ENCODE measurements around the gene FEN1. TPM values are rescaled to one million over a fixed set of nuclear protein-coding genes. Genes with fewer than 3 reads are reported as not detected.

FEN1 gene
- polyA plus RNA-seq, 3 donors, result 3.5 to 6.4 (median 4.3) TPM

- TF ChIP-seq, protein P1, sequence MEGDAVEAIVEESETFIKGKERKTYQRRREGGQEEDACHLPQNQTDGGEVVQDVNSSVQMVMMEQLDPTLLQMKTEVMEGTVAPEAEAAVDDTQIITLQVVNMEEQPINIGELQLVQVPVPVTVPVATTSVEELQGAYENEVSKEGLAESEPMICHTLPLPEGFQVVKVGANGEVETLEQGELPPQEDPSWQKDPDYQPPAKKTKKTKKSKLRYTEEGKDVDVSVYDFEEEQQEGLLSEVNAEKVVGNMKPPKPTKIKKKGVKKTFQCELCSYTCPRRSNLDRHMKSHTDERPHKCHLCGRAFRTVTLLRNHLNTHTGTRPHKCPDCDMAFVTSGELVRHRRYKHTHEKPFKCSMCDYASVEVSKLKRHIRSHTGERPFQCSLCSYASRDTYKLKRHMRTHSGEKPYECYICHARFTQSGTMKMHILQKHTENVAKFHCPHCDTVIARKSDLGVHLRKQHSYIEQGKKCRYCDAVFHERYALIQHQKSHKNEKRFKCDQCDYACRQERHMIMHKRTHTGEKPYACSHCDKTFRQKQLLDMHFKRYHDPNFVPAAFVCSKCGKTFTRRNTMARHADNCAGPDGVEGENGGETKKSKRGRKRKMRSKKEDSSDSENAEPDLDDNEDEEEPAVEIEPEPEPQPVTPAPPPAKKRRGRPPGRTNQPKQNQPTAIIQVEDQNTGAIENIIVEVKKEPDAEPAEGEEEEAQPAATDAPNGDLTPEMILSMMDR (IDR thresholded peaks at IDR 0.05), result no peak
- Mint-ChIP-seq H3K4me3 (peak overlapping the region in 1 of 2 donors; percentile 62), H3K27ac (peak overlapping the region; percentile 43 to 92 (median 89)), H3K9me3 (peaks cover 0 to 2% (median 0%) of the 10 kb centered on the region in 7 donors), H3K27me3 (ENCODE audit: low read depth in 3 of 3) (peaks cover 7 to 9% (median 8%) of the 10 kb centered on the region in 3 donors), H3K4me1 (peaks cover 69% of the 10 kb centered on the region), H3K36me3 (peaks cover 11 to 19% of the 10 kb centered on the region in 2 donors)
- Histone ChIP-seq H3K4me3 (replicated peaks in 1 of 3; ENCODE audit: low read depth in 2 of 3, low read length in 3 of 3) (no peak overlapping the region), H3K4me1 (ENCODE audit: control insufficient read depth in 1 of 2, insufficient read depth in 2 of 2, low read length in 2 of 2) (peaks cover 63 to 67% of the 10 kb centered on the region in 2 donors), H3K36me3 (replicated peaks in 1 of 2; ENCODE audit: control insufficient read depth in 1 of 2, insufficient read depth in 2 of 2, low read length in 2 of 2) (no peaks in the 10 kb centered on the region), H4K20me1 (ENCODE audit: insufficient read depth, low read length) (no peaks in the 10 kb centered on the region), H3K27ac (ENCODE audit: low read depth in 1 of 2, low read length in 2 of 2) (peak overlapping the region; percentile 43 to 75), H3K9ac (ENCODE audit: insufficient read depth, low read length, poor library complexity, severe bottlenecking) (peak overlapping the region; percentile 10), H2AFZ (ENCODE audit: insufficient read depth, low read depth, low read length, poor library complexity, severe bottlenecking) (peak overlapping the region; percentile 85), H3K4me2 (replicated peaks; ENCODE audit: extremely low read depth, low read length, poor library complexity, severe bottlenecking) (no peak overlapping the region), H3K27me3 (ENCODE audit: control insufficient read depth in 2 of 2, insufficient read depth in 2 of 2, low read length in 2 of 2) (peaks cover 0 to 8% of the 10 kb centered on the region in 2 donors), H3K79me2 (ENCODE audit: insufficient read depth, low read length) (peaks cover 26% of the 10 kb centered on the region), H3K9me3 (replicated peaks in 1 of 2; ENCODE audit: control insufficient read depth in 1 of 2, insufficient read depth in 1 of 2, low read length in 2 of 2) (no peaks in the 10 kb centered on the region)
- no peak for DNase-seq
- 94% methylated on average over 12 of the region's 12 CpGs for WGBS (ENCODE audit: insufficient coverage)
- intact Hi-C loops (cut with micrococcal nuclease), result loop anchor here in 1 of 2 donors (5.0 kb wide), 1 partner anchor 37 kb away; no protein-coding TSS in a partner anchor
These were observed 41.2 kb downstream of the FEN1 start for GRCh38 chr11:61833926-61834277.

- H3K4me1 ChIP-seq (ENCODE audit: control insufficient read depth in 1 of 2, insufficient read depth in 2 of 2, low read length in 2 of 2), result peaks cover 57 to 61% of the 10 kb centered on the region in 2 donors
- peak overlapping the region; percentile 85 for H2AFZ ChIP-seq (ENCODE audit: insufficient read depth, low read depth, low read length, poor library complexity, severe bottlenecking)
- H4K20me1 ChIP-seq (ENCODE audit: insufficient read depth, low read length), result no peaks in the 10 kb centered on the region
- DNase-seq, result peak; percentile 35 to 62 (median 53)
- Mint-ChIP-seq H3K4me3 (peak overlapping the region in 1 of 2 donors; percentile 62), H3K27me3 (ENCODE audit: low read depth in 3 of 3) (peaks cover 2 to 5% (median 3%) of the 10 kb centered on the region in 3 donors), H3K27ac (peak overlapping the region; percentile 43 to 92 (median 89)), H3K36me3 (peaks cover 9 to 24% of the 10 kb centered on the region in 2 donors), H3K4me1 (peaks cover 63% of the 10 kb centered on the region), H3K9me3 (peaks cover 0 to 2% (median 0%) of the 10 kb centered on the region in 7 donors)
- H3K27me3 ChIP-seq (ENCODE audit: control insufficient read depth in 2 of 2, insufficient read depth in 2 of 2, low read length in 2 of 2), result peaks cover 0 to 3% of the 10 kb centered on the region in 2 donors
- 30% methylated on average over 10 of the region's 12 CpGs for WGBS (ENCODE audit: insufficient coverage)
- H3K4me3 ChIP-seq (replicated peaks in 1 of 3; ENCODE audit: low read depth in 2 of 3, low read length in 3 of 3), result peak overlapping the region in 1 of 3 experiments; percentile 21
- TF ChIP-seq, protein P1 (IDR thresholded peaks at IDR 0.05), result no peak
- H3K79me2 ChIP-seq (ENCODE audit: insufficient read depth, low read length), result peaks cover 22% of the 10 kb centered on the region
- peak overlapping the region; percentile 10 for H3K9ac ChIP-seq (ENCODE audit: insufficient read depth, low read length, poor library complexity, severe bottlenecking)
- H3K4me2 ChIP-seq (replicated peaks; ENCODE audit: extremely low read depth, low read length, poor library complexity, severe bottlenecking), result peak overlapping the region; percentile 39
- no peaks in the 10 kb centered on the region for H3K9me3 ChIP-seq (replicated peaks in 1 of 2; ENCODE audit: control insufficient read depth in 1 of 2, insufficient read depth in 1 of 2, low read length in 2 of 2)
- H3K36me3 ChIP-seq (replicated peaks in 1 of 2; ENCODE audit: control insufficient read depth in 1 of 2, insufficient read depth in 2 of 2, low read length in 2 of 2), result no peaks in the 10 kb centered on the region
- H3K27ac ChIP-seq (ENCODE audit: low read depth in 1 of 2, low read length in 2 of 2), result peak overlapping the region; percentile 43 to 75
- intact Hi-C loops (cut with micrococcal nuclease), result loop anchor here in 1 of 2 donors (5.0 kb wide), 1 partner anchor 37 kb away; no protein-coding TSS in a partner anchor
These were observed 41.8 kb downstream of the FEN1 start for GRCh38 chr11:61834278-61835048.

Measured in CD14-positive monocyte (primary cell).